ENCODE data around the gene ADGRD1.
"Not testable (repeated sequence)": the region's sequence is repeated elsewhere in the genome, so short reads cannot be mapped to it uniquely, and the experiment has no call there.

The ADGRD1 gene

DNA sequence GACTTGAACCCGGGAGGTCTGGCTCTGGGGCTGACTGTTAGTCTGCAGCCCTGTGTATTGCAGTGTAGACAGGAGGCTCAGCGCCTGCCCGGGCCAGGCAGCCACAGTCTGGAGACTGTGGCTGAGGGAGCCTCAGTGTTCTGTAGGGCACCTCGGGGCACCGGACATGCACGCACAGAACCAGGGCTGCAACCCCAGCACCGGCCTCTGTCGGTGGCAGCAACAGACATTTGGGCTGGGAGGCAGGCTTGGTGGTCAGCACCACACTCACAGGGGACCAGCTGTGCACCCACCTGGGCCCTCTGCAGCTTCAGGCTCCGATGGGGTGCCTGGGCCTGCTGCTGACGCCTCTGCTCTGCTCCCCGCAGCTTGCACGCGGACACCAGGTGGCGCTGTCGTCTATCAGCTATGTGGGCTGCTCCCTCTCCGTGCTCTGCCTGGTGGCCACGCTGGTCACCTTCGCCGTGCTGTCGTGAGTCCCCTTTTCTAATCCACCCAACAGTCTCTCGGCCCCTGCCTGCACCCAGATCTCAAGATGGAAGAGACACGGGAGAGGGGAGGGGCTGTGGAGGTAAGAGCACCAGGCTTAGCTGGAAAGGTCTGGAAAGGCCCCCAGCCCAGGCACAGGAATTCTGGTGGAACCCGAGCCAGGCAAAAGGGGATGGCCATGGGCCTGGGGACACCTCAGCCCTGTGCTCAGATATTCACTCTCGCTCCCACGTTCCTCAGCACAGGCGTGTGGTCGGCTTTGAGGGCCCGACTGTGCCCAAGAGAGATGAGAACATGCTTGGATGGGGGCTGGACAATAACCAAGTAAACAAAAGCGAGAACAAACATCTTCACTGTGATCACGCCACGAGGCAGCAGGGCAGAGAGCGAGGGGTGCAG is 151.0 kb downstream of the ADGRD1 start:
- peak; percentile 62 for DNase-seq (ENCODE audit: low read depth)

DNA sequence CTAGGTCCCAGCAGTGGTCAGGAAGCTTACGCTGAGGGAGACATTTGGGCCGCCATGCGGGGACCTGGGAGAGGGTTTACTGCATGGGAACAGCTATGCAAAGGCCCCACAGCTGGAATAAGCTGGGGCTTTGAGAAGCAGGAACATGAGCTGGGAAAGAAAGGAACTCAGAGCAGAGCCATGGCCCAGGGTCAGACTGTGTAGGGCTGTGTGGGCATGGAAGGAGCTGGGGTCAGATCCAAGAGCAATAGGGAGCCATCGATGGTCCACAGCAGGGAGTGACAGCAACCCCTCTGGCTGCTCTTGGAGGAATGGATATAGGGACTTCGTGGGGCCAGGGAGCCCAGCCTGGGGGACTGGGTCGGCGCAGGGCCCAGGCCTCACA is 151.6 kb downstream of the ADGRD1 start:
- DNase-seq (ENCODE audit: low read depth), result no peak

DNA sequence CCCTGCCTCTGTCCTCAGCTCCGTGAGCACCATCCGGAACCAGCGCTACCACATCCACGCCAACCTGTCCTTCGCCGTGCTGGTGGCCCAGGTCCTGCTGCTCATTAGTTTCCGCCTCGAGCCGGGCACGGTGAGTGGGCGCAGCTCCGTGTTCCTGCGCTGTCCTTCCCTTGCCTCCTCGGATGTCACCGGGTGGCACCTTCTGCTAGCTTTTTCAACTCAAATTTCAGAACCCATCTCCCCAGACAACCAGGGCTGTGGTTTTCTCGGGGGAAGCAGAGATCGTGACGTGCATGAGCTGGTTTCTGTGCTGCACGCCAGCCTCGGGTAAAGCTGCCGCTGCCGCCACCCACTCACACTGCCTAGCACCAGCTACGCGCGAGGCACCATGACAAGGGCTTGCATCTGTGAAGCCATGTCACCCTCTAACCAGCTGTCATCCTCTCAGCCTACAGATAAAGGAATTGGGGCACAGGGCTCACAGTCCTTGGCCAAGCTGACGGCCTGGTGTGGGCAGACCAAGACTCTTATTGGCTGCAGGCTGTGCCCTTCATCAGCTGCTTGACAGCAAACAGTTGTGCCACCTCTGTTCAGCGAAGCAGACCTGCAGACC is 152.1 kb downstream of the ADGRD1 start:
- no peak for DNase-seq (ENCODE audit: low read depth)

DNA sequence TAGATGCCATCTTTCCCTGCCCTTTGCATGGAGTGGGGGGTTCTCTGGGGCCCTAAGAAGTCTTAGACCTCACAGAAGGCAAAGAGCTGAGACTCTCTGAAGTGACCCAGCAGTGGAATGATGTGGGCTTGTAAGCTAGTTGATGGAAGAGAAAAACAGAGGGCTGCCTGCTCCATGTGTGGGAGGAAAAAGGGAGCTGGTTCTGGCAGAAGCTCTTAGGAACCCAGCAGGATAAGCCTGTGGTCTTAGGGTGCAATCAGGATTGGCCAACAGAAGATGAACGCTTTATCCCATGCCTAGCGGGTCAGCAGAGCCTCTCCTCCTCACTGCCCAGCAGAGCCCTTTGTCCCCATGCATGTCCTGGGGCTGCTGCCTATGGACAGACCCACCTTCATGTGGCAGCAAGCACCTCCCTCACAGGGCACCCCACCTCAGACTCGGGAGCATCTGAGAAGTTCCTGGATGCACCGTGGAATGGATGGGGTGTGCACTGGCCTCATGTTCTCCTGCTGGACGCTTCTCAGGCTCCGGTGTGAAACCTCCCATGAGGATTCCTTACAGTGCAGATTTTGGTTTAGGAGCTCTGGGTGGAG is 152.7 kb downstream of the ADGRD1 start:
- no peak for DNase-seq (ENCODE audit: low read depth)

DNA sequence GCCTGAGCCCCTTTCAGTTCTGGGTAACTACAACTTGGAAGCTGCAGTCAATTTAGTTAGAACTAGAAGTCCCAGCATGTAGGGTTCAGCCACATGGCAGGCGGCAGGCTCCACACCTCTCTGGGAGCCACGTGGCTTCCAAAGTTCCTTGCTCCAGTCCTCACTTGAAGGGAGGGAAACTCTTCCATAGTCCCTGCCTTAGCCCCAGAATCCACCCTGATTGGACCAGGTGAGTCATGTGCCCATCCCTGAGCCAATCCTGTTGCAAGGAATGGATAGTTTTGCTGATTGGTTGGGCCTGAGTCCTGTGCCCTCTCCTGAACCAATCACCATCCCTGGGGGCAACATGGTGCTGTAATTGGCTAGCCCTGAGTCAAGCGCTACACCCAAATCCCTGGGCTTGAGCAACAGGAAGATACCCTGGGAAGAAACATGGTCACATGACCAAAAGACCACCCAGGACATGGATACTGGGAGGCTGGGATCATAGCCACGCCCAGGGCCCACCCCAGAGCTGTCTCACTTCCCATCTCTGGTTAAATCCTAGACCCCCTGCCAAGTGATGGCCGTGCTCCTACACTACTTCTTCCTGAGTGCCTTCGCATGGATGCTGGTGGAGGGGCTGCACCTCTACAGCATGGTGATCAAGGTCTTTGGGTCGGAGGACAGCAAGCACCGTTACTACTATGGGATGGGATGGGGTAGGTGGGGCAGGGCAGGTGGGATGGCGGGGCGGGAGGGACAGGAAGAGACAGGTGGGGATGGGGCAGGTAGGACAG is 154.7 kb downstream of the ADGRD1 start:
- DNase-seq (ENCODE audit: low read depth), result no peak

DNA sequence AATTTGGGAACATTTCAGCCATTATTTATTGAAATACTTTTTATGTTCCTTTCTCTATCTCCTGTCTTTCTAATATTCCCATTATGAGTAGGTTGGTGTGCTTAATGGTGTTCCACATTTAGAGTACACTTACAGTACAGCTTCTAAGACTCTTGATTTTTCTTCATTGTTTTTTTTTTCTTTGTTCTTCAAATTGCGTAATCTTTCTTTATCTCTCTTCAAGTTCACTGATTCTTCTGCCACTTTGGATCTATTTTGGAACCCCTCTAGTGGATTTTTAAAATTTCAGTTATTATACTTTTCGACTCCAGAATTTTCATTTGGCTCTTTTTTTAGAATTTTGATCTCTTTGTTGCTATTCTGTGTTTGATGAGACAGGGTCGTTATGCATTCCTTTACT is 157.7 kb downstream of the ADGRD1 start:
- no peak for DNase-seq (ENCODE audit: low read depth)

DNA sequence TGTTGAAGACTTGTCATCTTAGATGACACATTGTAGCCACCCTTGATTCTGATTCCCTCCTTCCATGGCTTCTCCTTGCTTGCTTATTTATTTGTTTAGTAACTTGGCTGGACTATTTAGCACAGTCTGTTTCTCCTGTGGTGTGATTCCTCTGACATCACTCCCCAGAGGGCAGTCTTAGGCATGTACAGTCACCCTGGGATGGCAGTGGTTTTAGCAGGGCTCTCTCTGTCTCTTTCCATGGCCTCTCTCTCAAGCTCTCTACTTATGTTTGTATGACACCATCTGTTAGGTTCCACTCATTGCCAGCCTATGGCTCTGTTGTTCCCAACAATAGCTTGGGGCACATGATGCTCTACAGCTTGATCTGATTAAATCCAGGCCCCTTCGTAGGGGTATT is 158.3 kb downstream of the ADGRD1 start:
- peak; percentile 56 for DNase-seq (ENCODE audit: low read depth)

DNA sequence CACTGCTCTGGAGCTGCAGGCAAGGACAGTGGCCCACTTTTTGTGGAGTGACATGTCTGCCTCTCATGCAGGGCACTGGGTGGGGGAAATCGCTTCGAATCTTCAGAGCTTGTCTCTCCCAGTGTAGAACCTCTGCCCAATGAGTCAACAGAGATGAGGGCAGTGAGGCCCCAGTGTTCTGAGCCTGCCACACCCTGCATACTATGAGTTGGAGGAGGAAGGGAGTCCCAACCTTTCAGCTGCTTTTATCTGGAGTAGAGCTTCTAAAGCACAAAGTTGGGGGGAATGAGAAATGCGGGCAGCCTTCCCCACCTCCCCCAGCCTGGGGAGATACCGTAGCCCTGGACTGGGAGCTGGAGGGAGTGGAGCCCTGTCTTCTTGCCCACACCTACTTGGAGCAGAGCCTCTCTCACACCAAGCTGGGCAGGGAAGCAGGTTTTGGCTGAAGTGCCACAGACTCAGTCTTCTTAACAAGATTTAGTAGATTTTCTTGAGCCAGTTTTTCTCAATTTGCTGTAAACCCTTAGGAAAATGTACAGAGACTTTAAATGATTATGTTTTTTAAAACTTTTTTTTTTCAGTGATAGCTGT is 159.1 kb downstream of the ADGRD1 start:
- peak; percentile 11 for DNase-seq (ENCODE audit: low read depth)

DNA sequence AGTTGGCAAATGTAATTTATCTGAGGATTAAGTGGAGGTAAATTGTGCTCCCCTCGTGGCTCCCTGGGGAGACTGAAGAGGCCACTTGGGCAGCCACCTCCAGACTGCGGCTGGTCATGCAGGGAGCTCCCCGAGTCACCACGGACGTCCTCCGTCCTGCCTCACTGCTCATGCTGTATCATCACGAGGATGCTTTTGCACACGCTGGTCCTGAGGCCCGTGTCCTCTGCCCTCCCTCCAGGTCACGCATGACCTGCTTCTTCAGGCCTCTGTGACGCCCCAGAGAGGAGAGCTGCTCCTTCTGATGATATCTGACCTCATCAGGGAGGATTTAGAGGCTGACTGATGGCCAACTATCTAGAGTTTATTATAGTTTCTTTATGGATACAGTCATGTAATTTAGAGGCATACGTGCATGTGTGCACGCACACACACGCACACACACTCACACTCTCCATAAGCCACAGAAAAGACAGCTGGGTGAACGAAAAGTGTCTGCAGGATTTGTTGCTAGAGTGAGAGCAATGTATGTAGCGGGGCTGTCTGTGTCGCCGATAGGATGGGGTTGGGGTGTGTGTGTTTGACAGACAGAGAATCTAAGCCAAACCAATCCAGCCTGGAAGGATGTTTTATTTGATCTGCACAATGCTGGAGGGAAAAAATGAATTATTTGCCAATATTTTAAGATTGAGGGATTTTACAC is 160.0 kb downstream of the ADGRD1 start:
- DNase-seq (ENCODE audit: low read depth), result no peak

DNA sequence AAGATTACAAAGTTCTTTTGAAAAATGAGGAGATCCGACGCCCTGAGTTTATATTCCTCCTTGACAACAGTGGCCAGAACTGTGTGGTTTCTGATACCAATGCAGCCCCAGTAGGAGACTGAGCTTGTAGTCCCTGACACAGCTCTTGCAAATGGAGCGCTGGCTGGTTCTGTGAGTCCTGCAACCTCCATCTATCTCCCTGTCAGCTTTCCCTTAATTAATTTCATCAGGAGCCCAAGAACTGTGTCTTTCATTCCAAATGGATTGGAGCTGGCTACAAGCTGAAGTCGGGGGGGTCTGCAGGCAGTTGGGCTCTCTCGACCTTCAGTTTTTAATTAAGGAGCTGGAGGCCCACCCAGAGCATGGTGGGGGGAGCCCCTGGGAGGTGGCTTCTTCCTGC is 160.6 kb downstream of the ADGRD1 start:
- no peak for DNase-seq (ENCODE audit: low read depth)

DNA sequence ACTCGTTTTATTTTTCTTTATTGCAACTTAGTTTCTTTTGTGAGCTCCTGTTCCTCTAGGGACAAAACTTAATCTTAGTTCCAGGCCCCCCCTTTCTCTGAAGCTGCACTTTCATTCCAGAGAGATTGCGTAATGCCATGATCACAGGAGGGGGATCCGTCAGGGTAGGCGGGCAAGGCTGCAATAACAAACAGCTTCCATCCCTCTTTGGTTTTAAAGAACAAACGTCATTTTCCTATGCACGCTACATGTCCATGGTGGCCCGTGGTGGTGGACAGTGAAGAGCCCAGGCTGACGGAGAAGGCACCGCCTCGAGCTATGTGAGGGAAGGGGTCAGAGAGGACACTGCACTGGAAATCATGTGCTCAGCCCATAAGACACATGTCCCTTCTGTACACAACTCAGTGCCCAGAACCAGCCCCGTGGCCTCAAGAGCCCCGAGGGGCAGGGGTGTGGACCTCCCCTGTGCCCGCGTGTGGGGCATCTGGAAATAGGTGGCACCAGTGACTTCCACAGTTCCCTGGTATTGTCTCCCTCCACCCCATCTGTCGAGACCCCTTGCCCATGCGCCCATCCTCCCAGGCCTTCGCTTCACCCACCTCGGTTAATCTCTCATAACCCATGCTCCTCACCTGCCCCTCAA is 161.4 kb downstream of the ADGRD1 start:
- DNase-seq (ENCODE audit: low read depth), result peak; percentile 9

DNA sequence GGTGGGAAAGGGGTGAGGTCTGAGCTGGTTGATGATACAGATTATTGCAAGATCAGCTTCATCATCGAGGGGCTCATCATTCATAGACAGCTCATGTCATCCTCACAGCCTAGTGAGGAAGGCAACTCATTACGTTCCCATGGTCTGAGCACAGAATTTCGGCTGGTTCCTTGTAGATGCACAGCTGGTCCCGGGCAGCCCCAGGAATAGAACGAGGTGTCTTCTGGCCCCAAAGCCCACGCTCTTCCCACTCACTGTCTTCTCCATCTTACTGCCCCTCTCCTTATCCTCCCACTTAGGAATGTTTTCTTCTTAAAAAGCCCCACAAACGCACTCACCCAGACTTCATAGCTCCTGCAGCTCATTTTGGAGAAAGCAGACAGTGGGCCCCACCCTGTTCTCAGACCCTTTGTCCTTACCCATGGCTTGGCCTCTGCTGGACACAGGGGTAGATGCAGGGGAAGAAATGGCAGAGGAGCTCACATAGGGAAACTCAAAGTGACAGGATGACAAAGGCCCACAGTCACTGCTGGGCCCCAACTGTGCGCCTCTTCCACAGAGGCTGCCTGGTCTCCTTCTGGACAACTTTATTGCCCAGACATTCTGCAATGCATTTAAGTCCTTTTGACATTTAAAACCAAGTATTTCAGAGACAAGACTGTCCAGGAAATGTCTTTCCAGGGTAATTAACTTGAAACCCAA is 162.2 kb downstream of the ADGRD1 start:
- DNase-seq (ENCODE audit: low read depth), result no peak

DNA sequence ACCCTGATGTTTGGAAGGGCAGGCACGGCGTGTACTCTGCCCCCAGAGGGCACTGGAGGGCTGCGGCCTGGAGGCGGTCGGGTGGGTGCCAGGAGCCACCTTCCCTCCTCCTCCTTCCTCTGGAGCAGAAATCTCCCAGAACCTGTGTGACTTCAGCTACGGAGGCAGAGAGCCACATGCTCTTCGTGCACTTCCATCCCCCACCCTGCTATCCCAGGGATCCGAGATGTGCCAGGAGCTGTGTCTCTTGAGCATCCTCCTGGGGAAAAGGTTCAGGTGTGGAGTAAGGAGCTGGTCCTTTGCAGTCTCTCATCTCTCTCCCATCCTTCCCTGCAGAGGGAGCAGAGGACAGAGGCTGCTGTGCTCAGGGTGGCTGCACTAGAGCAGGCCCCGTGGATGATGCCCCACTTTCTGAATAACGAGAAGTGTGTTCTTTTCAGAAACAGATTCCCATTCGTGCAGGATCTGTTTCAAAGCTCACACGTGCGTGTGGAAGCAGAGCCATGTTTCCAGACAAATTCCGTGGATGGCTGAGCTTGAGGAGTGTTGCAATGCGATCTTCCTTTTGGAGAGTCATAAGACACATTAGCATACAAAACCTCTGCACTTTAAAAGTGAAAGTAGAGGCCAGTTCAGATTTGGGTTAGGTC is 162.9 kb downstream of the ADGRD1 start:
- DNase-seq (ENCODE audit: low read depth), result peak; percentile 46

DNA sequence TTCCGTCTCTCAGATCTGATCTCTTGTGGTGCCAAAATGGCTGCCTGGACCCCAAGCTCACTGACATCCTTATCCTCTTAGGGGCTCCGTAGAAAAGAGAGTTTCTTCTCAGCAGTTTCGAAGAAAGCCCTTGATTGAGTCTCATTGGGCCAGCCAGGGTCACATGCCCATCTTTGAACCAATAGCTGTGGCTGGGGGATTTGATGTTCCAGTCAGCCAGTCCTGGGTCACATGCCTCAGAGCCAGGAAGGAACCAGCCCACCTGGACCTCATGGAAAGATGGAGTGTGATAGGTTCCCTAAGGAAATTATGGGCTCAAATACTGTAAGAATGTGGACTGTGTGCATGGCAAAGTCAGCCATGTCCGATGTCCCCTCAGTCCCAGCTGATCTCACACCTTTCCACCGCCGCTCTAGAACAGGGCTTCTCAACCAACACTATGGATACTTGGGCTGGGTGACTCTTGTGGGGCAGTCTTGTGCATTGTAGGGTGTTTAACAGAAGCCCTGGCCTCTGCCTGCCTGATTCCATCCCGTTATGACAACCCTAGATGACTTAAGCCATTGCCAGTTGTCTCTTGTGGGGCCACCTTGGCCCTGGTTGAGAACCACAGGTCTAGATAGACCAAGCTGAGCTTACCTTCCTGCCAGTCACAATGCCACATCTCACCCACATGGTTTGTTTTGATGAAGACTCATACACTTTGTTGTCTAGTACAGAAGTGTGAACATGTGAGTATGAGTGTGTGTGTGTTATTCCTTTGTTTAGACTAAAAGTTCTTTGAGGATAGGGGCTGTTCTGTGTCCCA is 163.9 kb downstream of the ADGRD1 start:
- DNase-seq (ENCODE audit: low read depth), result no peak

DNA sequence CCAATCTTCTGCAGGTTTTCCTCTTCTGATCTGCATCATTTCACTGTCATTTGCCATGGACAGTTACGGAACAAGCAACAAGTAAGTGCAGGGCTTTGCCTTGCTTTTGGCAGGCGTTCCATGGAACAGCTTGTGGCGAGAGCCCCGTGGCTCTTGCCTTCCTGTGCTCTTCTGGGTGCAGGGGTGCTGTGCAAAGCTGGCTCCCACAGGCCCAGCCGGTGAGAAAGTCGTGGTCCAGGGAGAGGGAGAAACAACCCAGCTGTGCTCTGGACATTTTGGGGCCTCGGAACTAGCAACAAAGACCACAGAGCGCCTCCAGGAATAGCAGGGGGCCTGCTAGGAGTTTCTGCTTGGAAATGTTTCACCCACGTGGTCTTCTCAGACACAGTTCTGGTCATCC is 164.7 kb downstream of the ADGRD1 start:
- DNase-seq (ENCODE audit: low read depth), result no peak

DNA sequence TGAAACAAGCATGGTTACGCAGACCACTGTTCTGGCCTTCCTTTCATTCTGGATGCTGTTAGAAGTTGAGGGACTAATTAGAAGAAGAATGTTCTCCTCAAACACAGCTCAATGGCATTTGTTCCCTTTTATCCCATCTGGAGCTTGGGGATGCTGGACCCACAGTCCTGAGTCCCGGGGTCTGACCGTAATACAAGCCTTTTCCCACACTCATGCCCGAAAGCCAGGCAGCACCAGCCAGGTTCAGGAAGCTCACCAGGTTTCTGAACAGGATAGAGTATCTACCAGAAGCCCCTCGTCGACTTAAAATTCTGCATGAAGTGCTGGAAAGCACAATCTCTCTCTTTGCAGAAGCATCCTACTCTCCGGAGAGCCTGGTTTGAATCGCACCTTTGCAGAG is 165.6 kb downstream of the ADGRD1 start:
- DNase-seq (ENCODE audit: low read depth), result not testable (repeated sequence)

DNA sequence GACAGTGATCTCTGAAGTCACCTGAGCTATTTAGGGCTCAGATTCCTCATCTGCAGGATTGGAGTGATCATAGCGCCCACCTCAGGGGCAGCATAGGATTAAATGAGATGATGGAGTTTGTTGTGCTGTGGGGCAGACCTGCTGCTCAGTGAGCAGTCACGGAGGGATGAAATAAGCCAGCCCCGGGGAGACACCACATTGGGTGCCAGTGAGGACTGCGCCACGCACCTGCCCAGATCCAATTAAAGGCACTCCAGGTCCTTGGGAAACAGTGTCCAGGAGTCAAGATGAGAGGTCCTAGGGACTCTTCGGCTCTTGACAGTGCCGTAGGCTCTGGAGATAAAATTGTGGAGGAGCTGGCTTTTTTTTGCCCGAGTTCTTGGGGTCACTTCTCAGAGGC is 166.2 kb downstream of the ADGRD1 start:
- no peak for DNase-seq (ENCODE audit: low read depth)

DNA sequence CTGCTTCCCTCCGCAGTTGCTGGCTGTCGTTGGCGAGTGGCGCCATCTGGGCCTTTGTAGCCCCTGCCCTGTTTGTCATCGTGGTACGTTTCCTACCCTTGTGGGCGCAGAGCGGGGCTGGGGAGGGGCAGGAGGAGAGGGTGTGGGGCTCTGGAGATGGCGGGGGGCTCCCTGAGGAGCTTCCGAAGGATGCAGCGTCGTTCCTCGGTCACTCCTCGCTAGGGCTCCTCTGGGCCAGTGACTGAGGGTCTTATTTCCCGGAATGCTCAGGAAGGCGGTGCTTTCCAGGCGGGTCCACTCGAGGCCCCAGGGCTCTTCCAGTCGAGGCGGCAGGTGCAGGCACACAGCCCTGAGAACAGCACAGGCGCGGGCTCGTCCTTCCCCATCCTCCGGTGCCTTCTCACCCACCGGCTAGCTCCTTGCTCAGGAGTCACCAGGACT is 167.1 kb downstream of the ADGRD1 start:
- DNase-seq (ENCODE audit: low read depth), result no peak

All from EH (cell line).